Neural cell (in vitro differentiated cells): ENCODE data around the gene TSPO2. TPM values are rescaled to one million over a fixed set of nuclear protein-coding genes. Genes with fewer than 3 reads are reported as not detected.

Experiments used
- H2AFZ ChIP-seq: fragments of 200-600, 300-800 bp; sonication (generic), shearing (Covaris generic); 2 replicates; pipeline ENCODE4 v1.6.0; 2014; ENCODE audit warnings: low read depth, mild to moderate bottlenecking, antibody characterized with exemption, low read length, moderate library complexity
- H3F3A ChIP-seq: fragments of 200-600 bp; shearing (Covaris generic); 2 replicates; pipeline ENCODE4 v1.6.1; 2016; ENCODE audit warnings: mild to moderate bottlenecking, moderate library complexity, mixed read lengths, antibody characterized with exemption, low read length; ENCODE audit not compliant: insufficient read depth, poor library complexity, severe bottlenecking
- H3K27ac ChIP-seq: fragments of 200-600, 300-800 bp; sonication (generic), shearing (Covaris generic); 2 replicates; pipeline ENCODE4 v1.5.1; 2014; ENCODE audit warnings: mild to moderate bottlenecking, low read length, moderate library complexity
- H3K27me3 ChIP-seq: fragments of 300-800, 200-600 bp; sonication (generic), shearing (Covaris generic); 2 replicates; pipeline ENCODE4 v1.6.0; 2014; ENCODE audit warnings: mild to moderate bottlenecking, low read depth, low read length, moderate library complexity; ENCODE audit not compliant: insufficient read depth
- H3K36me3 ChIP-seq: fragments of 300-800, 200-600 bp; sonication (generic), shearing (Covaris generic); 2 replicates; pipeline ENCODE4 v1.5.1; 2014; ENCODE audit warnings: mild to moderate bottlenecking, antibody characterized with exemption, low read length, moderate library complexity; ENCODE audit not compliant: insufficient read depth
- H3K4me2 ChIP-seq: fragments of 300-800, 200-600 bp; sonication (generic), shearing (Covaris generic); 2 replicates; pipeline ENCODE4 v1.6.0; 2014; ENCODE audit warnings: mild to moderate bottlenecking, low read length
- H3K4me3 ChIP-seq: fragments of 300-800, 200-600 bp; sonication (generic), shearing (Covaris generic); 2 replicates; pipeline ENCODE4 v1.5.1; 2014; ENCODE audit warnings: mild to moderate bottlenecking, low read length, moderate library complexity
- H3K79me2 ChIP-seq: fragments of 200-600 bp; shearing (Covaris generic); replicated peaks from 2 replicates; pipeline ENCODE4 v1.6.0; 2014; ENCODE audit warnings: mild to moderate bottlenecking, low read length, moderate library complexity; ENCODE audit not compliant: insufficient read depth
- H3K9ac ChIP-seq: fragments of 300-800, 200-600 bp; sonication (generic), shearing (Covaris generic); 2 replicates; pipeline ENCODE4 v1.6.1; 2016; ENCODE audit warnings: mild to moderate bottlenecking, low read length, mixed read lengths
- H3K9me2 ChIP-seq: fragments of 200-600 bp; shearing (Covaris generic); 2 replicates; pipeline ENCODE4 v1.6.1; 2016; ENCODE audit warnings: mild to moderate bottlenecking, low read length, mixed read lengths; ENCODE audit not compliant: insufficient read depth
- H3K9me3 ChIP-seq: fragments of 200-600, 300-800 bp; sonication (generic), shearing (Covaris generic); 2 replicates; pipeline ENCODE4 v1.6.1; 2016; ENCODE audit warnings: mild to moderate bottlenecking, mixed run types, low read length, moderate library complexity, mixed read lengths
- H4K20me1 ChIP-seq: fragments of 200-600 bp; shearing (Covaris generic); 2 replicates; pipeline ENCODE4 v1.6.1; 2016; ENCODE audit warnings: mild to moderate bottlenecking, mixed run types; ENCODE audit not compliant: insufficient read depth
- EP300 ChIP-seq: fragments of 450-650 bp; conservative IDR thresholded peaks from 2 replicates; pipeline ENCODE4 v1.6.1; 2014; ENCODE audit warnings: antibody characterized with exemption, mild to moderate bottlenecking, moderate library complexity; ENCODE audit not compliant: poor library complexity, severe bottlenecking
- EZH2 ChIP-seq: fragments of 200-600, 300-800 bp; shearing (Covaris generic), sonication (generic); IDR thresholded peaks from 2 replicates; pipeline ENCODE4 v1.6.1; 2014; ENCODE audit warnings: antibody characterized with exemption, low read length, borderline replicate concordance, mild to moderate bottlenecking; ENCODE audit not compliant: insufficient read depth, poor library complexity, severe bottlenecking
- MXI1 ChIP-seq: fragments of 450-650 bp; conservative IDR thresholded peaks from 2 replicates; pipeline ENCODE4 v1.6.1; 2014; ENCODE audit warnings: antibody characterized with exemption, mild to moderate bottlenecking; ENCODE audit not compliant: poor library complexity, severe bottlenecking
- POLR2AphosphoS5 ChIP-seq: IDR thresholded peaks from 2 replicates; pipeline ENCODE4 v1.6.1; 2012
- RAD21 ChIP-seq: fragments of 450-650 bp; conservative IDR thresholded peaks from 2 replicates; pipeline ENCODE4 v1.6.1; 2014; ENCODE audit warnings: antibody characterized with exemption, mild to moderate bottlenecking, moderate library complexity
- REST ChIP-seq: IDR thresholded peaks from 2 replicates; pipeline ENCODE4 v1.6.1; 2012; ENCODE audit warnings: borderline replicate concordance
- SMC3 ChIP-seq: fragments of 450-650 bp; conservative IDR thresholded peaks from 2 replicates; pipeline ENCODE4 v1.6.1; 2014; ENCODE audit warnings: antibody characterized with exemption, mild to moderate bottlenecking, moderate library complexity; ENCODE audit not compliant: poor library complexity
- TAF1 ChIP-seq: IDR thresholded peaks from 2 replicates; pipeline ENCODE4 v1.6.1; 2012; ENCODE audit warnings: low read depth
- polyA plus RNA-seq: library from polyadenylated mRNA; depleted of rRNA; stranded (reverse); fragments of >200 nt; gene quantifications from 2 replicates; pipeline ENCODE4 v1.2.3, GENCODE V29; 2014
- TF ChIP-seq, protein P1 (sequence below): fragments of 450-650 bp; IDR thresholded peaks from 2 replicates; pipeline ENCODE4 v1.5.1; 2014; ENCODE audit warnings: antibody characterized with exemption, mild to moderate bottlenecking, moderate library complexity; ENCODE audit not compliant: poor library complexity, severe bottlenecking

TSPO2 gene
- polyA plus RNA-seq, 1 donor from 2014 or later = not detected

DNA sequence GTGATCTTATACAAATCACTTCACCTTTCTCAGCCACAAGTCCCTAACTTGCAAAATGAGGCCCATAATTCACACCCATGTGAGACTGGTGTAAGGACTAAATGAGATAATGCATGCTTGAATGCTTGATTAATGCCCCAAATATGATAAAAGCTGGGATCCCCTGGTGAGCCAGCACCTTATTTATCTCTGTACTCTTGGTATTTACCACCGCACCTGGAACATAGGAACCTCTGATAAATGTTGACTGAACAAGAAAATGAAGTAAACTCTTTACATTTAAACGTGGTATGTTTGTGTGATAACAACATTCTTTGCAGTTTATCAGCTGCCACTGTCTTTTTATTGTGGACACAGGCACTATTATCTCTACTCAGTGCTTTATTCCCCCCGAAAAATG, 8.3 kb downstream of the TSPO2 start:
- H2AFZ ChIP-seq = no peak overlapping the region
- no peak overlapping the region for H3K27ac ChIP-seq
- no peak overlapping the region for H3K4me3 ChIP-seq
- no peak overlapping the region for H3K4me2 ChIP-seq
- no peaks in the 10 kb centered on the region for H3F3A ChIP-seq
- no peaks in the 10 kb centered on the region for H3K9me2 ChIP-seq
- no peaks in the 10 kb centered on the region for H3K9me3 ChIP-seq
- H3K27me3 ChIP-seq = no peaks in the 10 kb centered on the region
- no peak overlapping the region for H3K9ac ChIP-seq
- no peaks in the 10 kb centered on the region for H3K36me3 ChIP-seq
- no peaks in the 10 kb centered on the region for H3K79me2 ChIP-seq
- H4K20me1 ChIP-seq = no peaks in the 10 kb centered on the region
- no peak for TF ChIP-seq RAD21
- TF ChIP-seq MXI1 = no peak
- no peak for TF ChIP-seq SMC3
- no peak for TF ChIP-seq POLR2AphosphoS5
- TF ChIP-seq EP300 = no peak
- TF ChIP-seq TAF1 = no peak
- TF ChIP-seq EZH2 = no peak
- TF ChIP-seq, protein P1, sequence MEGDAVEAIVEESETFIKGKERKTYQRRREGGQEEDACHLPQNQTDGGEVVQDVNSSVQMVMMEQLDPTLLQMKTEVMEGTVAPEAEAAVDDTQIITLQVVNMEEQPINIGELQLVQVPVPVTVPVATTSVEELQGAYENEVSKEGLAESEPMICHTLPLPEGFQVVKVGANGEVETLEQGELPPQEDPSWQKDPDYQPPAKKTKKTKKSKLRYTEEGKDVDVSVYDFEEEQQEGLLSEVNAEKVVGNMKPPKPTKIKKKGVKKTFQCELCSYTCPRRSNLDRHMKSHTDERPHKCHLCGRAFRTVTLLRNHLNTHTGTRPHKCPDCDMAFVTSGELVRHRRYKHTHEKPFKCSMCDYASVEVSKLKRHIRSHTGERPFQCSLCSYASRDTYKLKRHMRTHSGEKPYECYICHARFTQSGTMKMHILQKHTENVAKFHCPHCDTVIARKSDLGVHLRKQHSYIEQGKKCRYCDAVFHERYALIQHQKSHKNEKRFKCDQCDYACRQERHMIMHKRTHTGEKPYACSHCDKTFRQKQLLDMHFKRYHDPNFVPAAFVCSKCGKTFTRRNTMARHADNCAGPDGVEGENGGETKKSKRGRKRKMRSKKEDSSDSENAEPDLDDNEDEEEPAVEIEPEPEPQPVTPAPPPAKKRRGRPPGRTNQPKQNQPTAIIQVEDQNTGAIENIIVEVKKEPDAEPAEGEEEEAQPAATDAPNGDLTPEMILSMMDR = no peak
- TF ChIP-seq REST = no peak

DNA sequence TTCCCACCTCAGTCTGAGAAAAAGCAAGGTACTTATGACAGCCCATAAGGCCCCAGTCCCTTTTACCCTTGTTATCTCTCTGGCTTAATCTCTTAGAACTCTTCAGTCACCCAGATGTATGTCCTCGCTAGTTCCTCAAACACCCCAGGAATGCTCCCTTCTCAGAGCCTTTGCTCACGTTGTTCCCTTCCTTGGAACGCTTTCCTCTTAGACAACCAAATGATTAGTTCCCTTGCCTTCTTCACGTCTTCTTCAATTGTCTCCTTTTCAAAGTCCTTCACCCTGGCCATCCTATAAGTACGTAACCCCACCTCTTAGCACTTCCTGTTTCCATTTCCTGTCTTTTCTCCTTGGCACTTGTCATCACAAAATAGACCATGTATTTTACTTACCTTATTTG, 9.6 kb downstream of the TSPO2 start:
- Histone ChIP-seq H3K9ac (no peak overlapping the region), H3K4me2 (no peak overlapping the region), H3K36me3 (no peaks in the 10 kb centered on the region), H3K27ac (no peak overlapping the region), H3K9me3 (no peaks in the 10 kb centered on the region), H3K27me3 (no peaks in the 10 kb centered on the region), H4K20me1 (no peaks in the 10 kb centered on the region), H3K79me2 (no peaks in the 10 kb centered on the region), H3K9me2 (no peaks in the 10 kb centered on the region), H3K4me3 (no peak overlapping the region), H3F3A (no peaks in the 10 kb centered on the region), H2AFZ (no peak overlapping the region)
- TF ChIP-seq RAD21 (no peak), TAF1 (no peak), POLR2AphosphoS5 (no peak), SMC3 (no peak), MXI1 (no peak), EZH2 (no peak), REST (no peak)
- TF ChIP-seq, protein P1 = no peak
